ENCODE results near the gene IHH.

- TF ChIP-seq CTCF (IDR thresholded peaks at IDR 0.05; ENCODE audit: insufficient read depth, low read depth, low read length): no peak
- TF ChIP-seq EZH2 (IDR thresholded peaks at IDR 0.05; ENCODE audit: insufficient read depth, low read length): no peak
These were observed 30.4 kb downstream of the IHH start for GRCh38 chr2:219030177-219030940.

Data from astrocyte (in vitro differentiated cells and primary cell).